SK-N-MC (cell line): Measurements from ENCODE around the gene CEACAM1.

Source experiments
- EZH2 ChIP-seq: fragments of 200-600 bp; sonication (generic); IDR thresholded peaks from one replicate; pipeline ENCODE4 v1.6.1; 2017; ENCODE audit warnings: antibody characterized with exemption
- FOXP2 ChIP-seq: optimal IDR thresholded peaks from 2 replicates; pipeline ENCODE3; 2011; ENCODE audit warnings: mild to moderate bottlenecking, moderate library complexity; ENCODE audit not compliant: insufficient read depth; ENCODE audit errors: extremely low read length, control extremely low read depth
- POLR2AphosphoS5 ChIP-seq: IDR thresholded peaks from 2 replicates; pipeline ENCODE4 v1.6.1; 2012; ENCODE audit warnings: mild to moderate bottlenecking, low read depth, low read length, borderline replicate concordance

DNA sequence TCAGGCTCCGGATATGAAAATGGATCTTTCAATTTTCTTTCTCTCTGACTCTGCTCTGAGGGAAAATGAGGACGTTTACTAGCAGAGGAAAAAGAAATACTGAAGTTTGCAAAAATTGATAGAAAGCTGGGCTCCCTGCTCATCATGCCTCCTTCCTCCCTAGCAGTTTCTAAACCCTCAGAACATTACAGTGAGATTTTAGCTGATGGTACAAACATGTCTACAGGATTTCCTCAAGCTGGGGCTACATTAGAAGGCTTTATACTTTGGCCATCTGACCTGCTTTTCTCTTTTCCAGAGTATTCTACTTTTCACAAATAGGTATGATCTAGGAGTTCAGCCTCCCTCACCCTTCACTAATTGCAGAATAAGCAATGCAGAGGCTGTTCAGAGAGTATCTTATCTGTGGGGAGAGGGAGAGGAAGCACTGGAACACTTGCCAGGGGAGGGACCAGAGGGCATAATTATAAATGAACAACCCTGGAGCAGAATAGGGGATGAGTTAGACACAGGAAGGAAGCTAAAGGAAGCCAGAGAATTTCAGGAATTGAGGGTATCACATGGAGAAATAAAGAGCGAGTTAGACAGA is 30.0 kb downstream of the CEACAM1 start:
- no peak for TF ChIP-seq EZH2
- no peak for TF ChIP-seq POLR2AphosphoS5
- no peak for TF ChIP-seq FOXP2
